Measurements from ENCODE around the gene EML1.

Gene EML1

GRCh38 chr14:99955826-99956455, 162.7 kb downstream of the EML1 start:
- TF ChIP-seq CTCF (IDR thresholded peaks at IDR 0.05; ENCODE audit: insufficient read depth, low read depth, low read length, missing control alignments), result no peak
- no peak overlapping the region for H3K4me3 ChIP-seq (ENCODE audit: low read length)
- DNase-seq (ENCODE audit: low read depth), result peak; percentile 15

- DNase-seq (ENCODE audit: low read depth), result no peak
- TF ChIP-seq CTCF (IDR thresholded peaks at IDR 0.05; ENCODE audit: insufficient read depth, low read depth, low read length, missing control alignments), result no peak
- no peak overlapping the region for H3K4me3 ChIP-seq (ENCODE audit: low read length)
Observed at GRCh38 chr14:99958380-99958779, 165.2 kb downstream of the EML1 start.

GRCh38 chr14:99961826-99962518, 168.8 kb downstream of the EML1 start:
- no peak for TF ChIP-seq CTCF (IDR thresholded peaks at IDR 0.05; ENCODE audit: insufficient read depth, low read depth, low read length, missing control alignments)
- no peak for DNase-seq (ENCODE audit: low read depth)
- no peak overlapping the region for H3K4me3 ChIP-seq (ENCODE audit: low read length)

- no peak for DNase-seq (ENCODE audit: low read depth)
- H3K4me3 ChIP-seq (ENCODE audit: low read length), result no peak overlapping the region
- no peak for TF ChIP-seq CTCF (IDR thresholded peaks at IDR 0.05; ENCODE audit: insufficient read depth, low read depth, low read length, missing control alignments)
Observed at GRCh38 chr14:99964979-99965378, 171.8 kb downstream of the EML1 start.

GRCh38 chr14:99966037-99966835, 173.0 kb downstream of the EML1 start:
- TF ChIP-seq CTCF (IDR thresholded peaks at IDR 0.05; ENCODE audit: insufficient read depth, low read depth, low read length, missing control alignments), result no peak
- no peak overlapping the region for H3K4me3 ChIP-seq (ENCODE audit: low read length)
- no peak for DNase-seq (ENCODE audit: low read depth)

- TF ChIP-seq CTCF (IDR thresholded peaks at IDR 0.05; ENCODE audit: insufficient read depth, low read depth, low read length, missing control alignments), result no peak
- H3K4me3 ChIP-seq (ENCODE audit: low read length), result no peak overlapping the region
- DNase-seq (ENCODE audit: low read depth), result no peak
Observed at GRCh38 chr14:99966912-99967311, 173.7 kb downstream of the EML1 start.
